ENCODE results near the gene EP400. TPM values are rescaled to one million over a fixed set of nuclear protein-coding genes. Genes with fewer than 3 reads are reported as not detected.

The EP400 gene
- total and polyA plus RNA-seq, 12 donors, result 6.6 to 20.5 (median 18.9) TPM

DNA sequence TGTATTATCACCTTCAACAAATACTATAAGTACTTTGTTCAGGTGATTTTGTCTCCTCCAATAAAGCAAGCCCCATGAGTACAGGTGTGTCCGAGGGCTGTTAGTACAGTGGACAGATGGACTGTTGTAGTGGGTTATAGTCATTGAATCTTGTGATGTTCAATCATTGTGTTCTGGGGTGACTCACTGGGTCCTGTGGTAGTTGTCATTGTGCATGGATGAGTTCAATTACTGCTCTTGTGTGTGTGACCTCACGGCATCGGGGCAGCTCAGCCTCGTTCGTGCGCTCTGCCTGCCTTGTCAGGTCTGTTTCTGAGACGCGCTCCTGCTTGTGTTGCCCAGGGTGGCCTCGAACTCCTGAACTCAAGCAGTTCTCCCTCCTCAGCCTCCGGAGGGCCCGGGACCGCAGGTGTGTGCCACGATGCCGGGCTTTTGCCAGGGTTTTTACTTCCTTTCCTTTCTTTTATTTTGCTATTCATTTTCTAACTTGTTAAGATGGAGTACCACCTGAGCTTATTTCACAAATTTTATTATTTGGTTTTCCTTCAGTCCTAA, 122.2 kb downstream of the EP400 start:
- peaks cover 0 to 4% (median 0%) of the 10 kb centered on the region in 9 donors for H3K4me1 ChIP-seq
- intact Hi-C loops (cut with DNase I), result no loop called here
- H3K27me3 ChIP-seq, result no peaks in the 10 kb centered on the region
- no peak overlapping the region for H3K4me3 ChIP-seq
- DNase-seq (no peak), ATAC-seq (no peak)
- H3K27ac ChIP-seq, result no peak overlapping the region
- H3K36me3 ChIP-seq, result peaks cover 0 to 100% (median 36%) of the 10 kb centered on the region in 9 donors
- TF ChIP-seq, protein P1, sequence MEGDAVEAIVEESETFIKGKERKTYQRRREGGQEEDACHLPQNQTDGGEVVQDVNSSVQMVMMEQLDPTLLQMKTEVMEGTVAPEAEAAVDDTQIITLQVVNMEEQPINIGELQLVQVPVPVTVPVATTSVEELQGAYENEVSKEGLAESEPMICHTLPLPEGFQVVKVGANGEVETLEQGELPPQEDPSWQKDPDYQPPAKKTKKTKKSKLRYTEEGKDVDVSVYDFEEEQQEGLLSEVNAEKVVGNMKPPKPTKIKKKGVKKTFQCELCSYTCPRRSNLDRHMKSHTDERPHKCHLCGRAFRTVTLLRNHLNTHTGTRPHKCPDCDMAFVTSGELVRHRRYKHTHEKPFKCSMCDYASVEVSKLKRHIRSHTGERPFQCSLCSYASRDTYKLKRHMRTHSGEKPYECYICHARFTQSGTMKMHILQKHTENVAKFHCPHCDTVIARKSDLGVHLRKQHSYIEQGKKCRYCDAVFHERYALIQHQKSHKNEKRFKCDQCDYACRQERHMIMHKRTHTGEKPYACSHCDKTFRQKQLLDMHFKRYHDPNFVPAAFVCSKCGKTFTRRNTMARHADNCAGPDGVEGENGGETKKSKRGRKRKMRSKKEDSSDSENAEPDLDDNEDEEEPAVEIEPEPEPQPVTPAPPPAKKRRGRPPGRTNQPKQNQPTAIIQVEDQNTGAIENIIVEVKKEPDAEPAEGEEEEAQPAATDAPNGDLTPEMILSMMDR (IDR thresholded peaks at IDR 0.05), result no peak
- 92 to 95% methylated on average over 14 of the region's 14 CpGs for WGBS, 2 donors
- H3K9me3 ChIP-seq, result no peaks in the 10 kb centered on the region

DNA sequence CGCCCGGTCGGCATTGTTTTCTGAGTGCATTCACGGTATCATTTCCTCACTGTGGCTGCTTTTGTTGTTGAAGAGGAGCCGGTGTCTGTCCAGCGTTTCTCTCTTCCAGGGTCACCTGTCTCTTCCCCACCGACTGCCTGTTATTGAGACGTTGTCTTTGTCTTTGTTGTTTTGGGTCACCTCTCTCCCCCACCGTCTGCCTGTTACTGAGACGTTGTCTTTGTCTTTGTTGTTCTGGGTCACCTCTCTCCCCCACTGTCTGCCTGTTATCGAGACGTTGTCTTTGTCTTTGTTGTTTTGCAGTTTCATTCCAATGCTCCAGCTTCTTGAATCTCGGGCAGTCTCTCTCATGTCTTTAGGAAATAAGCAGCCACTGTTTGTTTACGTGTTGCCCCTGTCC, 124.5 kb downstream of the EP400 start:
- no peak for ATAC-seq
- H3K4me1 ChIP-seq, result peaks cover 0 to 19% (median 3%) of the 10 kb centered on the region in 9 donors
- 91 to 94% methylated on average over 14 of the region's 14 CpGs for whole genome bisulfite sequencing, 2 donors
- H3K36me3 ChIP-seq, result peaks cover 0 to 100% (median 39%) of the 10 kb centered on the region in 9 donors
- TF ChIP-seq, protein P1 (IDR thresholded peaks at IDR 0.05), result no peak
- intact Hi-C loops (cut with DNase I), result no loop called here
- H3K27ac ChIP-seq, result no peak overlapping the region
- DNase-seq, result no peak
- H3K27me3 ChIP-seq, result no peaks in the 10 kb centered on the region
- no peak overlapping the region for H3K4me3 ChIP-seq
- H3K9me3 ChIP-seq, result no peaks in the 10 kb centered on the region

DNA sequence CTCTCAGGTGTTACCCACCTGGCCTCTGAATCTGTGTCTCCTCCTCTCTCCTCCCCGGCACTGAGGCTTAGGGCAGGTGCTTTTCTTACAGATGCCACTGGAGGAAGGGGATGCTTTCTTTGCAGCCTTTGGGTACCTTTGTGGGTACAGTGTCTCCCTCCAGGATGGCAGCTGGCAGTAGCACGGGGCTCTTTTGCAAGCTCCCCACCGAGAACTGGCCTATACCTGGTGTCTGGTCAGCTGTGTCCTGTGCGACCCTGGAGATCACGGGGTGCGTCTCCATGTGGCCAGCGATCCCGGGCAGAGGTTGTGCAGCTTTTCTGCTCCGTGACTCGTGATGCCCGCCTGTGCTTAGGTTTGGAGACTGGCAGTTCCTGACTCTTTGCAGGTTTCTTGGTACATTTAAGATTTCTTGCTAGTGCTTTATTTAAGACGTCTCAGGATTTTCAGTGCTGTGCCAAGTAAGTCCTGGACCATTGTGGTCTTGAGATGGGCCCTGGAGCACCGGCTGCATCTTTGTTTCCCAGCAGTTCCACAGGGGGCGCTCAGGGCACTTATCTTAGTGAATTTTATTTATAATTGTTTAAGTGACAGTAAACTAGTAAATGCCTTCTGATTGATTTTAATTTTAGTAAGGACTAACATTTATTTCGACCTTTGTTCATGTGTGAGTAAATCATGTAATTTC, 125.4 kb downstream of the EP400 start:
- no peaks in the 10 kb centered on the region for H3K9me3 ChIP-seq
- intact Hi-C loops (cut with DNase I), result no loop called here
- no peak overlapping the region for H3K27ac ChIP-seq
- TF ChIP-seq, protein P1 (IDR thresholded peaks at IDR 0.05), result no peak
- H3K4me3 ChIP-seq, result no peak overlapping the region
- DNase-seq (no peak), ATAC-seq (no peak)
- no peaks in the 10 kb centered on the region for H3K27me3 ChIP-seq
- H3K4me1 ChIP-seq, result peaks cover 0 to 28% (median 5%) of the 10 kb centered on the region in 9 donors
- peaks cover 0 to 93% (median 39%) of the 10 kb centered on the region in 9 donors for H3K36me3 ChIP-seq
- 89 to 94% methylated on average over 15 of the region's 15 CpGs for WGBS, 2 donors

DNA sequence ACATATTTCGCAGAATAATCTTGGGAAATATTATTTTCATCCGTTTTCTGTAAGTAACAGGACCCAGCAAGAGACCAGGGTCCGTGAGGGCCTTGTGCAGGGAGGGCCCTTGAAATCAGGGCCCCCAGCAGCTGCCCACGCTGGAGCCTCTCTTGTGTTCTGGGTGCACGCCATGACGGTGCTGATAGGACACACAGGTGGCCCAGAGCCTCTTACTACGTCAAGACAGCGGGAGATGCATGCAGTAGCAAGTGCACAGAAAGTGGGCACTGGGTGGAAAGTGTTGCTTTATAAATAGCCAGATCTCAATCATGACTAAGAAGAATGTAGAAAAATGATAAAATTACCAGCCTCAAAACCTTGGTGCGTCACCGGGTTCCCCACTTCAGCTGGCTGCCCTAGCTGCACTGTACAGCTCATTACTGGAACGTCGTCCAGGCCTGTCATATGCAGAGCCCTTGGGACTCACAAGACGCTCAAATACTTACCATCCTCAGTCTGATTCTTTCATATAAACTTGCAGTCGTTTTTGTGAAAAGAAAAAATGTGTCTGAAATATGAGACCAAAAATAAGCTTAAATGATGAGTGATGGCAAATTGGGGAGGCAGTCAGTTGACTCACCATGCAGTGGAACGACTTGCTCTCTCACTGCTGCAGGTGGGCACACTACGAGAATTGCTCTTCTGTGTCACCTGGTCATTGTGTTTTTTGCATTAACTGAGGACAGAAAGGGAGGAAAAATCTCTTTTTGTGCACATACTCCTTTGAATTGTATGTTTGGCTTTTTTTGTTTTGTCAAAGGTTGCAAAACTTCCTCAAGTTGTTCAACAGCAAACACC, 126.2 kb downstream of the EP400 start:
- Histone ChIP-seq H3K4me3 (no peak overlapping the region), H3K36me3 (peaks cover 0 to 92% (median 39%) of the 10 kb centered on the region in 9 donors), H3K9me3 (no peaks in the 10 kb centered on the region), H3K27ac (no peak overlapping the region), H3K27me3 (no peaks in the 10 kb centered on the region), H3K4me1 (peaks cover 0 to 35% (median 6%) of the 10 kb centered on the region in 9 donors)
- ATAC-seq, result no peak
- DNase-seq, result no peak
- WGBS, 2 donors, result 90 to 92% methylated on average over 16 of the region's 16 CpGs
- TF ChIP-seq, protein P1 (IDR thresholded peaks at IDR 0.05), result no peak
- intact Hi-C loops (cut with DNase I), result no loop called here

Measured in heart right ventricle (tissue), 16 donors.